Stimulated activated CD8-positive, alpha-beta memory T cell treated with anti-CD3 and anti-CD28 coated beads, Interleukin-15, amount 100 ng/mL, for 48 hours (primary cell): Measurements from ENCODE around the gene TACR3.
"Not testable (repeated sequence)": the region's sequence is repeated elsewhere in the genome, so short reads cannot be mapped to it uniquely, and the experiment has no call there.

Experiments
- DNase-seq, 2 donors: peaks; one replicate each; pipeline ENCODE4 v3.0.0-alpha.2; 2020; ENCODE audit warnings: low read depth in 2 of 2

Gene TACR3, protein sequence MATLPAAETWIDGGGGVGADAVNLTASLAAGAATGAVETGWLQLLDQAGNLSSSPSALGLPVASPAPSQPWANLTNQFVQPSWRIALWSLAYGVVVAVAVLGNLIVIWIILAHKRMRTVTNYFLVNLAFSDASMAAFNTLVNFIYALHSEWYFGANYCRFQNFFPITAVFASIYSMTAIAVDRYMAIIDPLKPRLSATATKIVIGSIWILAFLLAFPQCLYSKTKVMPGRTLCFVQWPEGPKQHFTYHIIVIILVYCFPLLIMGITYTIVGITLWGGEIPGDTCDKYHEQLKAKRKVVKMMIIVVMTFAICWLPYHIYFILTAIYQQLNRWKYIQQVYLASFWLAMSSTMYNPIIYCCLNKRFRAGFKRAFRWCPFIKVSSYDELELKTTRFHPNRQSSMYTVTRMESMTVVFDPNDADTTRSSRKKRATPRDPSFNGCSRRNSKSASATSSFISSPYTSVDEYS

DNA sequence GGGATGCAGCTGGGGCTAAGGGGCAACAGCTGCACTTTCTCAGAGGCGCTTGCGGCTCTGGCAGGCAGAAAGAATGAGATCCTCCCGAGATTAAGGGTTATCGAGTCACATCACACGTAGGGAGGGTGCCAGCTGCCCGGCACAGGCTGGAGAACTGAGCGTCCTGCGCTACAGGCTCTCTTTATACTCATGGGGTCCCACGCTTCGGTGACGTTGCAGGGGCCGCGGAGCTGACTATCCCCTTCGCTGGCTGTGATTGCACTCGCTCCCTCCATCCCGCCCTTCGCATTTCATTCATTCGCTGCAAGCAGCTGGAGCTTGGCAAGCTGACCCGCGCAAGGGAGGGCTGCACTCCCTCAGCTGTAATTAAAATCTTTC is at the start of gene TACR3:
Gene TACR3 (minus strand): TSS at position 156 of the 378 bp plus-strand sequence. CDS start 310 bp downstream, outside the sequence.
- no peak for DNase-seq

DNA sequence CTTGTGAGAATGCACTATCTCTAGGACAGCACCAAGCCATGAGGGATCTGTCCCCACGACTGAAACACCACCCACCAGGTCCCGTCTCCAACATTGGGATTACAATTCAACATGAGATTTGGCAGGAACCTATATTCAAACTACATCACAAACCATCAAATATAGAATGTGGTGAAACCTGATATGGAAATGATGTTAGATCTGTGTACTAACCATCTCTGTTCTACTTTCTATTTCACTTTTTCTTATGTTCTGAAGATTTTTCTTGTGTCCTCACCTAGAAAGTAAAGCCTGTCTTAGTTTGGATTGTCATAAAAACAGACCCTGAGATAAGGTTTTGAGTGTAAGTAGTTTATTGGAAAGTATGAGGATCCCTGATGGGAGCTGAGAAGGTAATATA is 37.8 kb upstream of the TACR3 start:
- DNase-seq, result no peak

DNA sequence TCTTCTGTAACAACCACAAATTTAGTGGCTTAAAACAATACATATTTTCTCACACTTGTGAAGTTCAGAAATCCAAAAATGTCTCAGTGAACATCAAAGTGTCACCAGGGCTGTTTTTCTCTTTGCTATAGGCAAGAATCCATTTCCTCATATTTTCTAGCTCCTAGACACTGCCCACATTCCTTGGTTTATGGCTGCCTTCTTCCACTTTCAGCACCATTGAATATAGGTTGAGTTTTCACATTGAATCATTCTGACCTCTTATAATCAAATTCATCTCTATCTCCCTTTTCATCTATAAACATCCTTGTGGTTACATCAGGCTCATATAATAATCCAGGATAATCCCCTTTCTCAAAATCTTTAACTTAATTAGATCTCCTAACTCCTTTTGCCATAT is 37.0 kb upstream of the TACR3 start:
- DNase-seq, result no peak

DNA sequence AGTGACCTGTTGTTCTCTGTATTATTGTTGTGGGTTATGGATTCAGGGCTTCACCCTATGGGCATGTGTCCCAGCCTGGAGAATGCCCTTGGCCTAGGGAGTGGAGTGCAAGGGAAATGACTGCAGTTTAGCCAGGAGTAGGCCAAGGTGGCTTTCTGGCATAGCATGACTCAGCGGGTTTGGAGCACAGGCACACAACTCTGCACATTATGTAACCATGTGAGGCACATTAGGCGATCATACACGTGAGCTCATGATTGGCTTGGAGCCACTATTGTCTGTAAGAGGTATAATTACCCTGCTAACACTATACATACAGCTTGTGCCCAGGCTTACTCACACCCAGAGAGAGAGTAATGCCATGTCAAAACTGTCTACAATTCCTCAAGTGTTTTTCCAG is 35.1 kb upstream of the TACR3 start:
- no peak for DNase-seq

DNA sequence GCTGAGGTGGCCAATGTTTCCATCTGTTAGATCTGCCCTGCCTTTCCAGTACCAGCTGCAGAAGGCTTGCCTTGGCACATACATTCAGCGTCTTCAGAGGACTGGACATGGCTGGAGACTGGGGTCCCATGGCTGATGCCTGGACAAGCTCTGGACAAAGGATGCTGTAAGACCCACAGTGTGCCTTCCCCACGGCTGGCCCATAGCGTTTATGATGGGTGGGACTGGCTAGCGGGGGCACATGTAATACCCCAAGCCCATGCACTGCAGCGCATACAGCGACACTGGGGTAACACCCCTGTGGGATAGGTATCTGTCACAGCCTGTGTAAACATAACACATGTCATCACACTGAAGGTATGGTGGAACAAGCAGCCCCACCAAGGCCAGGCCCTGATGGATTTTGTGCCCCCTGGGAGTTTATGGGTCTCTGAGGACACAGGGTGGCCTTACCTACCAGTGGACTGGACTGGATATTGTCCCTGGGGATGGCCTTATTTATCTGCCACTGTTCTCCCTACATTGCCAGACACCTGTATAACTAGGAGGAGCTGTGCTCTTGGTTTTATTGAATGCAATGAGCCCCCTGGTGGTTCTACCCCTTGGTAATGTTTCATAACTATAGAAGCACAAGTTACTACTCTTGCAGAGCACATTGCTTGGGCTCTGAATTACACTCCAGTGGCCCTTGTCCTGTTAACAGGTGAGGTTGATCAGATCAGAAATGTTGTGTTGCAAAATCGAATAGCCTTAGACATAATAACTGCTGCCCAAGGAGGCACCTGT is 34.3 kb upstream of the TACR3 start:
- DNase-seq, result no peak

DNA sequence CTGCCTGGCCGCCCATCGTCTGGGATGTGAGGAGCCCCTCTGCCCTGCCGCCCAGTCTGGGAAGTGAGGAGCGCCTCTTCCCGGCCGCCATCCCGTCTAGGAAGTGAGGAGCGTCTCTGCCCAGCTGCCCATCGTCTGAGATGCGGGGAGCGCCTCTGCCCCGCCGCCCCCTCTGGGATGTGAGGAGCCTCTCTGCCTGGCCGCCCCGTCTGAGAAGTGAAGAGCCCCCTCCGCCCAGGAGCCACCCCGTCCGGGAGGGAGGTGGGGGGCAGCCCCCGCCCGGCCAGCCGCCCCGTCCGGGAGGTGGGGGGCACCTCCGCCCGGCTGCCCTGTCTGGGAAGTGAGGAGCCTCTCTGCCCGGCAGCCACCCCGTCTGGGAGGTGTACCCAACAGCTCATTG is 3.4 kb upstream of the TACR3 start:
- not testable (repeated sequence) for DNase-seq

DNA sequence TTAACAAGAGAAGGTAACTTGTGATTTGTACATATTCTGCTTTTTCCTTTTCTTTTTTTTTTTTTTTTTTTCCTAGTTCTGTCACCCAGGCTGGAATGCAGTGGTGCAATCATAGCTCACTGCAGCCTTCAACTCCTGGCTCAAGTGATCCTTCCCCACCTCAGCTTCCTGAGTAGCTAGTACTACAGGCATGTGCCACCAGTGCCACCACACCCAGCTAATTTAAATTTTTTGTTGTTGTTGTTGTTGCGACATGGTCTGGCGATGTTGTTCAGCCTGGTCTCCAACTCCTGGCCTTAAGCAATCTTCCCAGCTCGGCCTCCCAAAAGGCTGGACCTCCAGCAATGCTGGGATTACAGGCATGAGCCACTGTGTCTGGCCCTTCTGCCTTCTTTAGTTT is 1.5 kb upstream of the TACR3 start:
- no peak for DNase-seq

DNA sequence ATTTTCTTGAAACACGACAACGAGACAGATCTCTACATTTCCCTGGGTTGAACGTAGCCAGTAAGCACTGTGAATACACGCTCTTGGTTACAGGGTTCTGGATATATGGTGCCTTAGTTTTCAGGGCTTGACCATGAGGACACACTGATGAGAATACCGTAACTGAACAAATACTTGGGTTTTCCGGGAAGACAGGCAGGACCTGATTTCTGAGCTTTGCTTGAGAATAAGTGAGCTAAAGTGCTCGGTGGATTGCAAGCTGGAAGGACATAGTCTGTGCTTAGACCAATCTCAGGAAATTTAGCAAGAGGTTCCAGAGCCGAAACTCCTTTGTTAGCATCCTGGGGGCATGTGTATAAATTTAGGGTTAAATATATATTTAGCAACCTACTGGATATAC is 876 bp upstream of the TACR3 start:
- DNase-seq, result no peak

DNA sequence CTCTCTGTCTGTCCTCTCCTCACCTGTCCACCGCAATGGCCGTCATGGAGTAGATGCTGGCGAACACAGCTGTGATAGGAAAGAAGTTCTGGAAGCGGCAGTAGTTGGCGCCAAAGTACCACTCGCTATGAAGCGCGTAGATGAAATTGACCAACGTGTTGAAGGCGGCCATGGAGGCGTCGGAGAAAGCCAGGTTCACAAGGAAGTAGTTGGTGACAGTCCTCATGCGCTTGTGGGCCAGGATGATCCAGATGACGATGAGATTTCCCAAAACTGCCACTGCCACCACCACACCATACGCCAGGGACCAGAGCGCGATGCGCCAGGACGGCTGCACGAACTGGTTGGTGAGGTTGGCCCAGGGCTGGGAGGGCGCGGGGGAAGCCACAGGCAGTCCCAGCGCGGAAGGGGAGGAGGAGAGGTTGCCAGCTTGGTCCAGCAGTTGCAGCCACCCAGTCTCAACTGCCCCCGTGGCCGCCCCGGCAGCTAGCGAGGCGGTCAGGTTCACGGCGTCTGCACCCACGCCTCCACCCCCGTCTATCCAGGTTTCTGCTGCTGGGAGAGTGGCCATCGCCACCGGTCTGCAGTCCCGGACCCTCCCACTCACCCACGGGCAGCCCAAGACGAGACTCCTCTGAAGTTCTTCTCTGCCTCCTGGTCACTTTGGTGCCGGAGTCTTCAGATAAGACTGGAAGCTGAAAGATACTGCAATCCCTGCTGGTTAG is 518 bp downstream of the TACR3 start:
- DNase-seq, result no peak

DNA sequence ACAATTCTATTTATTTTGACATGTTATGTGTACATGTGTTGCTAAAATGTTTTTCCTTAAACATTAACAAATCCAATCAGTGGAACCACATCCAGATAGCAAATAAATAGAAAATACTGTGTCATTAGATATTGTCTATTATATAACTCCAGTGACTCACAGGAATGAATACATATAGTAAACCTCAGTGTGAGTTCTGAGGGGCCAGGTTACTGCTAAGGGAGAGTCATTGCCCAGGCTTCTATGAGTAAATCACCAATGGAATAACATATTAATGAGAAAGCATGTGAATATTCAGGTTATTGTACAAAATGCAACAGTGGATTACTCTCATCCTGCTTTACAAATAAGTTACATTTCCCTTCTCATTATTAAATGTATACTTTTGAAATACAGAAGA is 27.2 kb downstream of the TACR3 start:
- DNase-seq, result no peak

DNA sequence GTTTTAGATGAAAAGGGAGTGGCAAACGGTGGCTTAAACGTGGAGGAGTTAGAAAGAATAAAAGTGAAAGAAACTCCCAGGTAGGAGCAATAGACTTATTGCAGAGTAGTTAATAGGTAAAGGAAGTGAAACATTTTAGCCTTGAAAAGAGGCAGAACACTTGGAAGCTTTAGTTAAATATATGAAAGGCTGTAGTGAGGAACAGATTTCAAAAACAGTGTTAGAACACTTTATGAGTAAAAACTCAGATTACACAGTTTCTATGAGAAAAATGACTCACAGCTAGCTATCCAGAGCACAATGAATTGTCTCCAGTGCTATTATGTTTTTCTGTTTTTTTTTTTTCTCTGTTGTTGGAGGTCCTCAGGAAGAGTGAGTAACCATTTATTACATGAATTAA is 45.8 kb downstream of the TACR3 start:
- no peak for DNase-seq

DNA sequence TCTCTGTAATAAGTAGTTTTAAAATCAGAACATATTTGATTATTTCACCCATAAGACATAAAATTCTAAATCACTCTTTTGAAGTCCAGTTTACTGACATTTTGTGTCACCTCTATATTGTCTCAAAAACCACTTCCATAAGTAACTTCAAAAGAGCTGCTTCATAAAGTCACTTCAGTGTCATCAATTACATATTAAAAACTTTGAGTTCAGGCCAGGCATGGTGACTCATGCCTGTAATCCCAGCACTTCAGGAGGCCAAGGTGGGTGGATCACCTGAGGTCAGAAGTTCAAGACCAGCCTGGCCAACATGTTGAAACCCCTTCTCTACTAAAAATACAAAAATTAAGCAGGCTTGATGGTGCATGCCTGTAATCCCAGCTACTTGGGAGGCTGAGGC is 53.0 kb downstream of the TACR3 start:
- DNase-seq, result not testable (repeated sequence)

DNA sequence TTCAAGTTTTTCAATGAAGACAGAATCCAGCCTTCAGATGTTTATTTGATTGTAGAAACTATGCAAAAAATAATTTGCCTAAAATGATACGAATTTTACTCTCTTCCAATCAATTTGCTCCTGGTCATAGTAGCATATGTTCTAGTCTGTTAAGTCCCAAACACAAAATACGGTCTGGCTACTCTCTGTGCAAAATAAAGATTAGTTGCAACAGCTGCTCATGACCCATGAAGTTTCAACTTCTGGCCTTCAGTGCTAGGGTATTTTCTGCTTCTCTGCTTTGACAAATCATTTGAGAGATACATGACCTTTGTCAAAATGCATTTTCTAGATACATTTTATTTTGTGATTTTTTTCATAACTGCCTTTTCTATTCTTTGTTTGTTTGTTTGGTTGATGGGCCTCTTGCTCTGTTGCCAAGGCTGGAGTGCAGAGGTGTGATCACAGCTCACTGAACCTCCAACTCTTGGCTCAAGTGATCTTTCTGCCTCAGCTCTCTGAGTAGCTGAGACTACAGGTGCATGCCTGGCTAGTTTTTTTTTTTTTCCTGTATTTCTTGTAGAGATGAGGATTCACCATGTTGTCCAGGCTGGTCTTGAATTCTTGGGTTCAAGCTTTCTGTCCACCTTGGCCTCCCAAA is 55.2 kb downstream of the TACR3 start:
- no peak for DNase-seq

DNA sequence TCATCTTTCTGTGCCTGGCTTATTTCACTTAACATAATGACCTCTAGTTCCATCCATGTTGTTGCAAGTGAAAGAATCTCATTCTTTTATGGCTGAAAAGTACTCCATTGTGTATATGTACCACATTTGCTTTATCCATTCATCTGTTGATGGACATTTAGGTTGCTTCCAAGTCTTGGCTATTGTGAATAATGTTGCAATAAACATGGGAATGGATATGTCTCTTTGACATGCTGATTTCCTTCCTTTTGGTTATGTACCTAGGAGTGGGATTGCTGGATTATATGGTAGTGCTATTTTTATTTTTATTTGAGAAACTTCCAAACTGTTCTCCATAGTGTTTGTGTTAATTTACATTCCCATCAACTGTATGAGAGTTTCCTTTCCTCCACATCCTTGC is 71.2 kb downstream of the TACR3 start:
- no peak for DNase-seq

DNA sequence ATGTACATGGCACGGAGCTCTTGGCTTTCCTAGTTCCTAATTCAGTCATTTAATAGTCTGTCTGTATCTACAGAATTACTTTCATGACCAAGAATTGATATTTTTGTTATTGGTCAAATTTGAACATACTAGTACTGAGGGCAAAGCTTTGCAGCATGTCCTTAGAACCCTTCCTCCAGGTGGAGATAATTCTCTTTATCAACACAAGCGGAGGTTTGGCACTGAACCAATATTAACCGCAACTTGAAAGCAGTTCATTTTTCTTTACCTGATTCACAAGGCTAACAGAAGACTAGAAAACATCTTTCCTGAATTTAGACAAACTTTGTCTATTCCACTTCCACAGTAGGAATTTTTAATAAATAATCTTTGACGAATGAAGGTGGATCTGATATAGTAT is 73.8 kb downstream of the TACR3 start:
- DNase-seq, result no peak

DNA sequence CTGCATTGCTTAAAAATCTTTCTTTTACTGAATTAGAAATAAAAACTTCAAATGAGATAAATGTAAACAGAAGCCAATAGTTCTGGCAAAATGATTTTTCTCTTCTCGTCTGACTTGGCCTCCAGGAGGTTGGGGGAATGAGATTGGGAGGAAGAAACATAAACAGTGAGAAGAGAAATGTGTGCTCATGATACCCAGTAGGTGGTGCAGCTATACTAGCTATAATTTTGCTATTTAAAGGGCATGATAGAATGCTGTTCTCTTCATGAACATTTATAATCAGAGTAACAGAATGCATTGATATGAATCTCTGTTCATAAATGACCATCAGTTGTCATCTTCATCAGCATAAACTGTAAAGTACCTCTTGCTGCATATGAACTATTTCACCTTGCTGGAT is 85.5 kb downstream of the TACR3 start:
- no peak for DNase-seq

DNA sequence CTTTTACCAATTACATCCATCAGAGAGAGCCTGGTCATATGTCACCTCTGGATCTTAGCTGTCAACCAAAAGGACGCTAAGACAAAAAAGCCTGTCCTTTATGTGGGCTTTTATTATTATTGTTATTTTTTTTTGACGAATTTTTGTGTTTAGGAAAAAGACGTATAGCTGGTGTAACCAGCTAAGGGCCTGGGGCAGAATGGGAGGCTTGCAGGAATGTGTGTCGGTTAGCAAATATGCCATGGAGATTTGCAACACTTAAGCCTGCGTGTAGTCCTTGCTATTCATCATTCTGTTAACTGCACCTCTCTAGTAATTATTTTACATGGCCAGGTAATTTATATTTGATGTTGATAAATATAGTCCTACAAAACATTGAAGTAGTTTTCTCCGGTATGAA is 93.5 kb downstream of the TACR3 start:
- no peak for DNase-seq

DNA sequence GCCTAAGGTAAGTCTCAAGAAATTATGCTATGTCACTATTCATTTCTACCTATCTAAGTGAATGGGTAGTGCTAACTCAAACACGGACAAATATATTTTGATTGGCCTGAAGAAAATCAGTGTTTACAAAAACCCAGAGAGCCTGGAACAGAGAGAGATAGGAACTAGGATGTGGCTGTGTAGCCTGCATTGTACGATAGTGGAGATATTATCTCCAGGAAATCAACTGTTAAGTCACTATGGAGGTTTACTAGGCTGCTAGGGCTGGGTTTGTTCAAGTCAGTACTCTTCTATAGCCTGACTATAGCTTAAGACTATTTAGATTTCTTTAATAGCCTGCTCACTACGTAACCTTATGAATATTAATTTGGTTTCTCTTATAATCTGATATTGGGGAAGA is 127.9 kb downstream of the TACR3 start:
- DNase-seq, result no peak

DNA sequence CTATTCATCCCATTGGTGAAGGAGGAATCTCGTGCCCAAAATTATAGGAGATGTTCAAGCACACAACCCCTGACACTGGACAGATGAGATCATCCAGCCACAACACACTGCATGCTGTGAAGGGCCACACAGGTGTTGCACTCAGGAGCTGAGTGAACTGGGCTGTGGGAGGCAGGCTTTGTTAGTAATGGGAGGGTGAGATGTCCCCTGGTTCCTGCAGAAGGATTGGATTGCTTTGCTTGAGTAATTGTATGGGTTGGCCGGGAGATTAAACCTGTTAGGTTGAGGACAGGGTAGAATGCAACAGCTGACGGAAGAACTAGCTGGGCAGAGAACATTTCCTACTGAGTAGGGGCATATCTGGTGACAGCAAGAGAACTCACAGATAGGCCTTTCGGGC is 152.2 kb downstream of the TACR3 start:
- no peak for DNase-seq

DNA sequence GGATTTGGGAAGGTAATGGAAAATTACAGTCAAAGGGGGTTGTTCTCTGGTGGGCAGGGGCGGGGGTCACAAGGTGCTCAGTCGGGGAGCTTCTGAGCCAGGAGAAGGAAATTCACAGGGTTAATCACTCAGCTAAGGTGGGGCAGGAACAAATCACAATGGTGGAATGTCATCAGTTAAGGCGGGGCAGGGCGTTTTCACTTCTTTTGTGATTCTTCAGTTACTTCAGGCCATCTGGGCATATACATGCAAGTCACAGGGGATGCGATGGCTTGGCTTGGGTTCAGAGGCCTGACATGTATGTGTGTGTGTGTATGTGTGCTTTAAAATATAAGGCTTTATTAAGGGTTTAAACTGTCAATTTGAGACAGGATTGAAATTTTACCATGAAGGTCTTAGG is 160.6 kb downstream of the TACR3 start:
- not testable (repeated sequence) for DNase-seq
